ENCODE measurements around the gene WRAP73. TPM values are rescaled to one million over a fixed set of nuclear protein-coding genes. Genes with fewer than 3 reads are reported as not detected.
A peak's percentile ranks its signal among the peaks of the same experiment; 100 is the strongest.

The WRAP73 gene
- total RNA-seq, 1 experiment from 2014 or later, result 51.4 TPM

GRCh38 chr1:3604468-3604974, 45.4 kb downstream of the WRAP73 start:
- no TSS peak for BruUV-seq (replicated peaks)
- POLR2A ChIA-PET, result no interaction called here
- DNase-seq (ENCODE audit: low read depth, low spot score), result peak; percentile 50

GRCh38 chr1:3603571-3604467, 46.1 kb downstream of the WRAP73 start:
- no peaks in the 10 kb centered on the region for H3K36me3 ChIP-seq (ENCODE audit: control insufficient read depth in 1 of 2, insufficient read depth in 2 of 2, low read length in 2 of 2)
- no peaks in the 10 kb centered on the region for H3K27me3 ChIP-seq (ENCODE audit: insufficient read depth, low read length)
- CTCF ChIA-PET, result interaction anchor here (1.5 kb wide), 1 partner anchor 15 kb away, joined by 3 read pairs; no protein-coding TSS in a partner anchor
- 0 out of 4 replicates have a peak overlapping the region, but pooled peaks of 1 of the 2 experiments have one; percentile 2 for H3K4me3 ChIP-seq (replicated peaks in 1 of 2; ENCODE audit: low read depth in 1 of 2, low read length in 2 of 2)
- RAD21 ChIA-PET (ENCODE audit: low non-redundant PET in 1 of 2, low total read pairs in 2 of 2, uncharacterized antibody in 2 of 2, unreplicated experiment in 2 of 2), result no interaction called here
- no peak overlapping the region for H2AFZ ChIP-seq (ENCODE audit: low read depth, low read length, poor library complexity, severe bottlenecking)
- H3K27ac ChIP-seq (ENCODE audit: low read depth, low read length), result no peak overlapping the region
- ATAC-seq, result no peak
- no peaks in the 10 kb centered on the region for H3K9me3 ChIP-seq (ENCODE audit: control insufficient read depth in 1 of 2, insufficient read depth in 1 of 2, low read depth in 1 of 2, low read length in 2 of 2)
- no peak for TF ChIP-seq POLR2AphosphoS5 (IDR thresholded peaks at IDR 0.05; ENCODE audit: low read depth, low read length)
- TF ChIP-seq SRF (IDR thresholded peaks at IDR 0.05; ENCODE audit: low read depth), result no peak
- no peak for TF ChIP-seq ZNF274 (IDR thresholded peaks at IDR 0.05; ENCODE audit: low read depth, low read length)
- TF ChIP-seq ELF1 (IDR thresholded peaks at IDR 0.05; ENCODE audit: borderline replicate concordance, low read depth), result no peak
- TF ChIP-seq ZFX (IDR thresholded peaks at IDR 0.05), result no peak
- peaks cover 0 to 16% of the 10 kb centered on the region in 2 experiments; a peak in 2 of 4 replicates for H3K4me1 ChIP-seq (ENCODE audit: control insufficient read depth in 1 of 2, insufficient read depth in 2 of 2, low read length in 2 of 2)
- peak overlapping the region; percentile 35; the same call in 1 of the 2 replicates for H3K4me2 ChIP-seq (ENCODE audit: low read length)
- intact Hi-C loops (cut with micrococcal nuclease), result loop anchor here (10.0 kb wide), 1 partner anchor 1019 kb away; the partner anchor contains the start of gene PRXL2B
- POLR2A ChIA-PET, result no interaction called here
- no peaks in the 10 kb centered on the region for H4K20me1 ChIP-seq (ENCODE audit: insufficient read depth)
- BruUV-seq (replicated peaks), result no TSS peak
- no peak for DNase-seq (ENCODE audit: low read depth, low spot score)
- no peak overlapping the region for H3K9ac ChIP-seq (ENCODE audit: low read length)
- no peaks in the 10 kb centered on the region for H3K9me2 ChIP-seq (ENCODE audit: insufficient read depth)
- no peaks in the 10 kb centered on the region for H3K79me2 ChIP-seq (ENCODE audit: insufficient read depth, low read length)

More at GRCh38 chr1:3604468-3604974, 45.4 kb downstream of the WRAP73 start:
- peaks cover 0 to 16% of the 10 kb centered on the region in 2 experiments; a peak in 2 of 4 replicates for H3K4me1 ChIP-seq (ENCODE audit: control insufficient read depth in 1 of 2, insufficient read depth in 2 of 2, low read length in 2 of 2)
- H3K4me3 ChIP-seq (replicated peaks in 1 of 2; ENCODE audit: low read depth in 1 of 2, low read length in 2 of 2), result 0 out of 4 replicates have a peak overlapping the region, but pooled peaks of 1 of the 2 experiments have one; percentile 2
- no peaks in the 10 kb centered on the region for H3K79me2 ChIP-seq (ENCODE audit: insufficient read depth, low read length)
- intact Hi-C loops (cut with micrococcal nuclease), result loop anchor here (10.0 kb wide), 1 partner anchor 1020 kb away; the partner anchor contains the start of gene PRXL2B
- peak overlapping the region; percentile 35 for H3K4me2 ChIP-seq (ENCODE audit: low read length)
- H2AFZ ChIP-seq (ENCODE audit: low read depth, low read length, poor library complexity, severe bottlenecking), result no peak overlapping the region
- peak; percentile 20; the same call in 1 of the 2 replicates for ATAC-seq
- no peaks in the 10 kb centered on the region for H3K27me3 ChIP-seq (ENCODE audit: insufficient read depth, low read length)
- RAD21 ChIA-PET (ENCODE audit: low non-redundant PET in 1 of 2, low total read pairs in 2 of 2, uncharacterized antibody in 2 of 2, unreplicated experiment in 2 of 2), result no interaction called here
- no peak overlapping the region for H3K9ac ChIP-seq (ENCODE audit: low read length)
- H3K36me3 ChIP-seq (ENCODE audit: control insufficient read depth in 1 of 2, insufficient read depth in 2 of 2, low read length in 2 of 2), result no peaks in the 10 kb centered on the region
- CTCF ChIA-PET, result interaction anchor here (0.7 to 1.5 kb wide), 2 partner anchors 13 to 14 kb away, joined by 3 read pairs; no protein-coding TSS in a partner anchor
- H4K20me1 ChIP-seq (ENCODE audit: insufficient read depth), result no peaks in the 10 kb centered on the region
- TF ChIP-seq POLR2AphosphoS5 (IDR thresholded peaks at IDR 0.05; ENCODE audit: low read depth, low read length) (peak; percentile 52; the same call in 1 of the 2 replicates), FOSL1 (IDR thresholded peaks at IDR 0.05; ENCODE audit: low read depth) (no peak), SIN3A (IDR thresholded peaks at IDR 0.05; ENCODE audit: low read depth) (no peak)
- H3K9me2 ChIP-seq (ENCODE audit: insufficient read depth), result no peaks in the 10 kb centered on the region
- no peaks in the 10 kb centered on the region for H3K9me3 ChIP-seq (ENCODE audit: control insufficient read depth in 1 of 2, insufficient read depth in 1 of 2, low read depth in 1 of 2, low read length in 2 of 2)
- H3K27ac ChIP-seq (ENCODE audit: low read depth, low read length), result no peak overlapping the region
